B cell (primary cell): ENCODE data around the gene FAM13C. TPM values are rescaled to one million over a fixed set of nuclear protein-coding genes. Genes with fewer than 3 reads are reported as not detected.

Source experiments
- ATAC-seq: fragments of 200-7000 bp; cut with Tn5 transposase; one replicate; pipeline ENCODE4 v1.10.0; 2021; ENCODE audit warnings: low read depth, mild to moderate bottlenecking, moderate number of reproducible peaks, moderate library complexity
- CTCF ChIA-PET: fragments of 350-600 bp; sonication (Branson Sonifier 250); formaldehyde crosslinking; loops from one replicate; lab custom pipeline; 2021; ENCODE audit warnings: antibody characterized with exemption, inconsistent platforms; lab: Charles Lee
- POLR2A ChIA-PET: fragments of 350-600 bp; sonication (Branson Sonifier 250); formaldehyde crosslinking; loops from one replicate; lab custom pipeline; 2021; ENCODE audit warnings: antibody characterized with exemption; lab: Charles Lee
- DNase-seq: peaks from one replicate; pipeline ENCODE4 v3.0.0; 2013
- H2AFZ ChIP-seq: 2 replicates; pipeline ENCODE4 v1.6.1; 2012; ENCODE audit warnings: mild to moderate bottlenecking, low read depth, low read length; ENCODE audit not compliant: insufficient read depth, poor library complexity, severe bottlenecking
- H3K27ac ChIP-seq, 2 donors: 1 replicate in 1 of 2; 2 replicates in 1 of 2; pipeline ENCODE4 v1.5.1; 2012 to 2013; ENCODE audit warnings: low read length in 2 of 2, mild to moderate bottlenecking in 2 of 2, moderate library complexity in 1 of 2
- H3K27me3 ChIP-seq, 4 experiments: fragments of 200-600 bp in 1 of 4; sonication (generic) in 1 of 4; replicated peaks in 1 of 4; 1 replicate in 2 of 4; 2 replicates in 2 of 4; pipeline versions ENCODE4 v1.6.1 to v1.7.0; 2013 to 2016; ENCODE audit warnings: low read length in 3 of 4, mild to moderate bottlenecking in 2 of 4, mixed read lengths in 1 of 4, moderate library complexity in 1 of 4; ENCODE audit not compliant: insufficient read depth in 4 of 4, control insufficient read depth in 3 of 4; ENCODE audit errors: control extremely low read depth in 1 of 4
- H3K36me3 ChIP-seq, 2 experiments: replicated peaks in 1 of 2; 1 replicate in 1 of 2; 2 replicates in 1 of 2; pipeline versions ENCODE4 v1.6.1 to v1.7.1; 2013; ENCODE audit warnings: low read length in 1 of 2; ENCODE audit not compliant: insufficient read depth in 2 of 2, control insufficient read depth in 1 of 2; ENCODE audit errors: control extremely low read depth in 1 of 2, extremely low read depth in 1 of 2
- H3K4me1 ChIP-seq, 2 donors: fragments of 200-600 bp in 1 of 2; sonication (generic) in 1 of 2; 1 replicate in 1 of 2; 2 replicates in 1 of 2; pipeline versions ENCODE4 v1.5.1 to v1.6.1; 2013 to 2017; ENCODE audit warnings: low read length in 2 of 2; ENCODE audit not compliant: control insufficient read depth in 2 of 2, insufficient read depth in 2 of 2
- H3K4me2 ChIP-seq: replicated peaks from 2 replicates; pipeline ENCODE3; 2012; ENCODE audit warnings: mild to moderate bottlenecking, low read depth, low read length; ENCODE audit not compliant: poor library complexity, severe bottlenecking
- H3K4me3 ChIP-seq, 5 experiments: fragments of 200-600 bp in 1 of 5; sonication (generic) in 1 of 5; 1 replicate in 3 of 5; 2 replicates in 2 of 5; pipeline versions ENCODE4 v1.5.1 to v1.7.0; 2011 to 2016; ENCODE audit warnings: low read length in 4 of 5, mild to moderate bottlenecking in 4 of 5, low read depth in 2 of 5, control low read depth in 1 of 5, moderate library complexity in 1 of 5; ENCODE audit not compliant: insufficient read depth in 1 of 5; ENCODE audit errors: control extremely low read depth in 1 of 5, extremely low read depth in 1 of 5
- H3K79me2 ChIP-seq: fragments of 200-600 bp; sonication (generic); one replicate; pipeline ENCODE4 v1.6.0; 2016; ENCODE audit warnings: low read length; ENCODE audit not compliant: control insufficient read depth, insufficient read depth
- H3K9ac ChIP-seq: fragments of 200-600 bp; sonication (generic); 2 replicates; pipeline ENCODE4 v1.6.1; 2017; ENCODE audit warnings: mild to moderate bottlenecking, low read length, moderate library complexity
- H3K9me3 ChIP-seq, 3 donors: one replicate each; pipeline versions ENCODE4 v1.6.1 to v1.7.1; 2013; ENCODE audit warnings: low read length in 2 of 3; ENCODE audit not compliant: control insufficient read depth in 2 of 3, insufficient read depth in 1 of 3; ENCODE audit errors: control extremely low read depth in 1 of 3
- H4K20me1 ChIP-seq: 2 replicates; pipeline ENCODE4 v1.6.0; 2012; ENCODE audit warnings: mild to moderate bottlenecking, low read length; ENCODE audit not compliant: insufficient read depth, control insufficient read depth, poor library complexity, severe bottlenecking
- H3K27ac Mint-ChIP-seq: one replicate; pipeline ENCODE4 v1.8.0; 2021; ENCODE audit warnings: mixed read lengths
- H3K27me3 Mint-ChIP-seq: one replicate; pipeline ENCODE4 v1.8.0; 2021; ENCODE audit warnings: mixed read lengths
- H3K4me1 Mint-ChIP-seq: one replicate; pipeline ENCODE4 v1.8.0; 2021; ENCODE audit warnings: mixed read lengths
- H3K4me3 Mint-ChIP-seq: one replicate; pipeline ENCODE4 v1.8.0; 2021; ENCODE audit warnings: mixed read lengths
- H3K9me3 Mint-ChIP-seq: one replicate; pipeline ENCODE4 v1.8.0; 2022; ENCODE audit warnings: mixed read lengths; ENCODE audit not compliant: insufficient read depth
- CTCF ChIP-seq: fragments of 200-600 bp; IDR thresholded peaks from one replicate; pipeline ENCODE4 v1.8.0; 2022; ENCODE audit warnings: antibody characterized with exemption, mild to moderate bottlenecking
- EZH2 ChIP-seq: IDR thresholded peaks from 2 replicates; pipeline ENCODE4 v1.6.1; 2012; ENCODE audit warnings: borderline replicate concordance, low read depth, mild to moderate bottlenecking, moderate library complexity, low read length; ENCODE audit not compliant: insufficient read depth, poor library complexity, severe bottlenecking
- WGBS: methylation state at CpG from one replicate; pipeline ENCODE4 v1.1.5; 2013; ENCODE audit warnings: missing lambda C conversion rate; ENCODE audit not compliant: insufficient coverage; 5-methylcytosine and 5-hydroxymethylcytosine counted together
- intact Hi-C: fragments of 100-400 bp; cut with micrococcal nuclease; formaldehyde crosslinking; loops from one replicate; pipeline ENCODE4 v1.10.0; 2022
- polyA plus RNA-seq: library from polyadenylated mRNA; depleted of rRNA; stranded (reverse); fragments of >200 nt; gene quantifications from 2 replicates; pipeline ENCODE4 v1.2.3, GENCODE V29; 2012
- total RNA-seq, 2 donors: library from RNA; stranded (reverse); fragments of 120-200 nt in 1 of 2; gene quantifications; 1 replicate in 1 of 2; 2 replicates in 1 of 2; pipeline versions ENCODE4 v1.2.3 to v1.2.4, GENCODE V29; 2013 to 2022

The FAM13C gene
- total and polyA plus RNA-seq, 2 donors (not counting 1 experiment from before 2014, with no cell fraction given), result not detected

- intact Hi-C loops, result no loop called here
- no peak overlapping the region for H3K4me3 Mint-ChIP-seq
- Histone ChIP-seq H3K4me1 (no peaks in the 10 kb centered on the region), H3K9ac (no peak overlapping the region), H3K4me3 (no peak overlapping the region), H3K79me2 (no peaks in the 10 kb centered on the region), H4K20me1 (no peaks in the 10 kb centered on the region), H3K27ac (no peak overlapping the region), H3K9me3 (no peaks in the 10 kb centered on the region), H3K4me2 (no peak overlapping the region), H2AFZ (no peak overlapping the region), H3K36me3 (no peaks in the 10 kb centered on the region), H3K27me3 (no peaks in the 10 kb centered on the region)
- DNase-seq, result no peak
- no peaks in the 10 kb centered on the region for H3K9me3 Mint-ChIP-seq
- peaks cover 4% of the 10 kb centered on the region for H3K27me3 Mint-ChIP-seq
- no peaks in the 10 kb centered on the region for H3K4me1 Mint-ChIP-seq
- 100% methylated on average over 1 of the region's 1 CpG for WGBS
- POLR2A ChIA-PET, result no interaction called here
- TF ChIP-seq CTCF (no peak), EZH2 (no peak)
- CTCF ChIA-PET, result no interaction called here
- no peak overlapping the region for H3K27ac Mint-ChIP-seq
- ATAC-seq, result no peak
Measured at GRCh38 chr10:59273445-59273844, 88.9 kb downstream of the FAM13C start.

GRCh38 chr10:59272061-59272460 lies 90.3 kb downstream of the FAM13C start:
- Histone ChIP-seq H3K4me1 (no peaks in the 10 kb centered on the region), H3K9me3 (no peaks in the 10 kb centered on the region), H3K79me2 (no peaks in the 10 kb centered on the region), H4K20me1 (no peaks in the 10 kb centered on the region), H3K27me3 (no peaks in the 10 kb centered on the region), H3K36me3 (no peaks in the 10 kb centered on the region), H3K4me3 (no peak overlapping the region), H2AFZ (no peak overlapping the region), H3K9ac (no peak overlapping the region), H3K4me2 (no peak overlapping the region), H3K27ac (no peak overlapping the region)
- H3K9me3 Mint-ChIP-seq, result no peaks in the 10 kb centered on the region
- no peak for ATAC-seq
- no peak overlapping the region for H3K4me3 Mint-ChIP-seq
- no peak overlapping the region for H3K27ac Mint-ChIP-seq
- POLR2A ChIA-PET, result no interaction called here
- TF ChIP-seq EZH2 (no peak), CTCF (no peak)
- intact Hi-C loops, result no loop called here
- H3K27me3 Mint-ChIP-seq, result peaks cover 4% of the 10 kb centered on the region
- no peaks in the 10 kb centered on the region for H3K4me1 Mint-ChIP-seq
- DNase-seq, result no peak
- CTCF ChIA-PET, result no interaction called here
